ENCODE data around the gene MACROD1.
"Not testable (repeated sequence)": the region's sequence is repeated elsewhere in the genome, so short reads cannot be mapped to it uniquely, and the experiment has no call there.

The MACROD1 gene

GRCh38 chr11:63996512-63996911 lies 169.4 kb downstream of the MACROD1 start:
- DNase-seq (ENCODE audit: low read depth): no peak

GRCh38 chr11:63993993-63994392 lies 171.9 kb downstream of the MACROD1 start:
- DNase-seq (ENCODE audit: low read depth): no peak

GRCh38 chr11:63993100-63993499 lies 172.8 kb downstream of the MACROD1 start:
- no peak for DNase-seq (ENCODE audit: low read depth)

- DNase-seq (ENCODE audit: low read depth): no peak
These were observed 174.4 kb downstream of the MACROD1 start for GRCh38 chr11:63991558-63991957.

- no peak for DNase-seq (ENCODE audit: low read depth)
These were observed 178.9 kb downstream of the MACROD1 start for GRCh38 chr11:63986932-63987513.

GRCh38 chr11:63986156-63986931 lies 179.6 kb downstream of the MACROD1 start, which contains the start of gene OTUB1:
Gene OTUB1 (plus strand): TSS chr11:63986438. CDS start chr11:63986457, 19 bp downstream.
- DNase-seq (ENCODE audit: low read depth): peak; percentile 76

- DNase-seq (ENCODE audit: low read depth): no peak
These were observed 180.1 kb downstream of the MACROD1 start for GRCh38 chr11:63985812-63986155.

GRCh38 chr11:63979426-63979825 lies 186.5 kb downstream of the MACROD1 start:
- DNase-seq (ENCODE audit: low read depth): no peak

- DNase-seq (ENCODE audit: low read depth): no peak
These were observed 187.2 kb downstream of the MACROD1 start for GRCh38 chr11:63978551-63979239.

GRCh38 chr11:63974259-63975143 lies 191.4 kb downstream of the MACROD1 start, which contains the start of gene COX8A:
Gene COX8A (plus strand): TSS chr11:63974620. CDS start chr11:63974681, 61 bp downstream.
- peak; percentile 100 for DNase-seq (ENCODE audit: low read depth)

GRCh38 chr11:63973912-63974258 lies 192.0 kb downstream of the MACROD1 start:
- not testable (repeated sequence) for DNase-seq (ENCODE audit: low read depth)

- DNase-seq (ENCODE audit: low read depth): no peak
These were observed 195.0 kb downstream of the MACROD1 start for GRCh38 chr11:63970902-63971301.

GRCh38 chr11:63969461-63969860 lies 196.5 kb downstream of the MACROD1 start:
- no peak for DNase-seq (ENCODE audit: low read depth)

GRCh38 chr11:63966444-63966843 lies 199.5 kb downstream of the MACROD1 start:
- no peak for DNase-seq (ENCODE audit: low read depth)

- not testable (repeated sequence) for DNase-seq (ENCODE audit: low read depth)
These were observed 202.0 kb downstream of the MACROD1 start for GRCh38 chr11:63963895-63964294.

GRCh38 chr11:63961608-63962412 lies 204.1 kb downstream of the MACROD1 start:
- no peak for DNase-seq (ENCODE audit: low read depth)

- DNase-seq (ENCODE audit: low read depth): no peak
These were observed 207.9 kb downstream of the MACROD1 start for GRCh38 chr11:63958008-63958407.

- no peak for DNase-seq (ENCODE audit: low read depth)
These were observed 213.3 kb downstream of the MACROD1 start for GRCh38 chr11:63952570-63952969.

GRCh38 chr11:63951779-63952536 lies 214.0 kb downstream of the MACROD1 start:
- DNase-seq (ENCODE audit: low read depth): no peak
